GM18505 (cell line): ENCODE results near the gene FNTB.

Experiments used
- ATAC-seq: cut with Tn5 transposase; IDR thresholded peaks from one replicate; pipeline ENCODE4 v1.9.1; 2021; ENCODE audit not compliant: unreplicated experiment
- POLR2A ChIP-seq: IDR thresholded peaks from 4 replicates; pipeline ENCODE4 v1.6.1; 2011; ENCODE audit warnings: borderline replicate concordance; ENCODE audit not compliant: insufficient read depth, insufficient read length; ENCODE audit errors: extremely low read depth

FNTB gene

DNA sequence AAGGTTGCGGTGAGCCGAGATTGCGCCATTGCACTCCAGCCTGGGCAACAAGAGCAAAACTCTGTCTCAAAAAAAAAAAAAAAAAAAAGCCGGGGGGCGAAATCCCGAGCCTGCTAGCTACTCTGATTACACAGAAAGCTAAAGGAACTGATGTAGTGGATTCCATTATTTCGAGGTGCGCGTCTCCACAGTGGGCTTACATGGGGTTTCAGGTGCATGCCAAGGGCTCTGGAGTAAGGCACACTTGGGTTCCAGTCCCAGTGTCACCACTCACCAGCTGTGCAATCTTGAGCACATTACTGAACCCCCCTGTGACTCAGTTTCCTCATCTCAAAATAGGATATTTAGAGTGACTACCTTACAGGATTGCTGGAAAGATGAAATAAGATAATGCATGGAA, 12.9 kb upstream of the FNTB start:
- TF ChIP-seq POLR2A: no peak

DNA sequence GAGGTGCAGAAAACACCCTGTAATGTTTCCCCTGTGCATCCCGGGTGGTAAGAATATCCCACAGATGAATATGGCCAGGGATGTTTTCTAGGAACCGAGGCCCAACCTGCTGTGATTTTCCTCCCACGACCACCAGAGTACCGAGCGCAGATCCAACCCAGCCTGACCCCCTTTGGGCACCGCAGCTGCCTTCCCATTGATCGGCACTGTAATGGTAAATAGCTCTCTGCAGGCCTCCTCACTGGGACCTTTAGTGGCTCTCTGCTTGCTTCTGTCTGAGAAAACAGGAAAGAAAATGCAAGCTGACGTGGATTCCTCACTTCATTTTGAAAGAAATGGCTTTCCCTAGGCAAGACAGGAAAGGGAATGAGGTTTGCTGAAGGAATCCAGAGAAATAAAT, 12.1 kb upstream of the FNTB start:
- no peak for TF ChIP-seq POLR2A
- ATAC-seq: no peak

More for the DNA sequence above, 12.9 kb upstream of the FNTB start:
- ATAC-seq: no peak

DNA sequence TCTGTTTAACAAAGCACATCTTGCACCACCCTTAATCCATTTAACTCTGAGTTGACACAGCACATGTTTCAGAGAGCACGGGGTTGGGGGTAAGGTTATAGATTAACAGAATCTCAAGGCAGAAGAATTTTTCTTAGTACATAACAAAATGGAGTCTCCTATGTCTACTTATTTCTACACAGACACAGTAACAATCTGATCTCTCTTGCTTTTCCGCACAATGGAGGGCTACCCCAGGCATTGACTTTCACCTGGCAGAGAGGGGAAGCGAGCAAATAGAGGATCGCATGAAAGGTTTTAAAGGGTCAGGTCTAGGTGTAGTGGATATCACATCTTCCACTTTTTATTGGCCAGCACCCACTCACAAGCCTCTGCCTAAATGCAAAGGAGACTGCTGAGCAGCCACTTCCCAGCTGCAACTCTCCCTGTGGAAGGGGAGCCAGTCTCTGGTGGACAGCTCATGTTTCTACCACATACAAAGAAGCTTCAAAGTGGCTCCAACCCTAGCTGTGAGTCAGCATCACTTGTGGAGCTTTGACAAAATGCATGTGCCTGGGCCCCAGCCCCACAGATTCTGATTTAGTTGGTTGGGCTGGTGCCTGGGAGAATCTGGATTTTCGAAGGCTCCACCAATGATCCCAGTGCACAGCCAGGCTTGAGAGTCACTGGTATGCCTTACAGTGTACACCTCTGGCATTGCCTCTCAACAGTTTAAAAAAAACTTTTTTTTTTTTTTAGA, 7.2 kb upstream of the FNTB start:
- no peak for ATAC-seq
- no peak for TF ChIP-seq POLR2A

DNA sequence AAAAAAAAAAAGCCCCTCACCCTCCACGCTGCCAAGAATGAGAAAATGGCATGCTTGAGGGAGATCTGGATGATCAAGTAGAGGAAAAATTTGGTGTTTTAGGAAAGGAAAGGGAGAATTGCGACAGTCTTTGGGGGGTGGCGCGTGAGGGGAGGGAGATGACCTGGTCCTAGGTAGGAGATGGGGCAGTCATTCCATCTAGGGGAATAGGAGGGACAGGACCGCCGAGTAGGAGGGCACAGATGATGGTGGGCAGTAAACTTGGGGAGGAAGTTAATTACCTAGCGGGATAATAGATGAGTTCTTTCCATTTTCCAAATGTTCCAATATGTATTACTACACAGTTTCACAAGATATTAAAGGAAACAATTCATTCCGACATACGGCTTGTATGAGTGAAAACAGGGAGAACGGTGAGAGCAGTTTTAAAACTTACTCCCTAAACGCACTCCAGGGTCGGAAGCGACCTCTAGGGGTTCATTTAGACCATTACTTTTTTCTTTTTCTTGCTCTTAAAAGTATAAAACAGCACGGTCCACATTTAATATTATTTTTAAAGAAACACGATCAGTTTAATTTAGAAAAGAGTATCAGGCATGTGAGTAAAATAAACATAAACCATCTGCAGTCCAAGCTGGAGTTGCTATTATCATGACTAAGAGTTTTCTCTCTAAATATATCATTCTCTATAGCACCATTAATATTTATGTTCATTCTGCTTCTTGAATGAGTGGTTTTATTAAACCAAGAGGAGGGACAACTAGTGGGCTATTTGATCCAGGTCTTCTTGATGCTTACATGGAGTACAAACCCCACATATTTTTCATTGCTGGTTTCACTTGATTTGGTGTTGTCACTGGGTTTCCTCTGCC, 3.0 kb upstream of the FNTB start:
- no peak for ATAC-seq
- no peak for TF ChIP-seq POLR2A

DNA sequence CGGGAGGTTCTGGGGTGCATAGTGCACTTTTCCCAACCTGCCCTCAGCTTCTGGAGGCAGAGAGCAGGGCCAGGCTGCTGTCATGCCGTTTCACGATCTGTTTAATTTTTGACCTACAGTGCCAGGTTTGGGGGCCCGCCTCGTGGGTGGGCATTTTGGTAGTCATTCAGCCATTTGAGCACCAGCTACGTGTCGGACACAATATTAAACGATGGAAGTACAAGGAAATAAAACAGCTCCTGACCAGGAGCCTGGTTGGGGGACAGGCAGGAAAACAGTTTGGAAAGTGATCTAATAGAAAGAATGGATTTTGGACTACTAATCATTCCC, 708 bp downstream of the FNTB start:
- no peak for ATAC-seq
- TF ChIP-seq POLR2A: no peak

DNA sequence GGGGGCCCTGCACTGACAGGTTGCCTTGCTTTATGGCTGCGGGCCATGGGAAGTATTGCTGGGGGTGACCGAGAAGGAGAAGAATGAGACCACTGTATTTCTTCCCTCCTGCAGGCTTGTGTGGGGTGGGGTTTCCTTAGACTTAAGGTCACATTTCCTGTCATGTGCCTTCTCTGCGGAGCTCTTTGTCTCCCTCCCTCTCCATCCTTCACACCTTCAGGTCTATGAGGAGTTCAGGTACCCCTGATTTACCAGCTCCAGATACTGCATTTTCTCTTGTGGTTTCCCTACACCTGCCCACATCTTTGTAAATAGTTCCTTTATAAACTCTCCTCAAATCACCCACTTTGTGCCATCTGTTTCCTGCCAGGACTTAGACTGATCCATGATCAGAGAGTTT, 3.6 kb downstream of the FNTB start:
- ATAC-seq: no peak
- no peak for TF ChIP-seq POLR2A

DNA sequence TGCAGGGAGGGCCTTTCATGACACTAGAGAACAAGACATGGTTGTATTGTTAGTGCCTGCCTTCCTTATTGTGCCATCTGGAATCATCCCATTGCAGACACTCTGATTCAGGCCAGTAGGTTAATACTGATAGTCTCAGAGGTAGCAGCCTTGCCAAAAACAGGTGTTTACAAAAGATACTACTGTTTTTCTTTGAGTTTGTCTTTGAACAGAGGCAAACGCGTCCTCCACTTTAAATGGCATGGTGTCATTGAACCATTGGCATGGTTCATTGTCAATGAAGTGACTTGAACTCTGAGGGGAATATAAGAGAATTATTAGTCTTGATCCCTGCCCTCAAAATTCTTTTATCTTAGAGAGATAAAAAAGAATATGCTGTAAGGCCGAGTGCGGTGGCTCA, 4.2 kb downstream of the FNTB start:
- no peak for TF ChIP-seq POLR2A

DNA sequence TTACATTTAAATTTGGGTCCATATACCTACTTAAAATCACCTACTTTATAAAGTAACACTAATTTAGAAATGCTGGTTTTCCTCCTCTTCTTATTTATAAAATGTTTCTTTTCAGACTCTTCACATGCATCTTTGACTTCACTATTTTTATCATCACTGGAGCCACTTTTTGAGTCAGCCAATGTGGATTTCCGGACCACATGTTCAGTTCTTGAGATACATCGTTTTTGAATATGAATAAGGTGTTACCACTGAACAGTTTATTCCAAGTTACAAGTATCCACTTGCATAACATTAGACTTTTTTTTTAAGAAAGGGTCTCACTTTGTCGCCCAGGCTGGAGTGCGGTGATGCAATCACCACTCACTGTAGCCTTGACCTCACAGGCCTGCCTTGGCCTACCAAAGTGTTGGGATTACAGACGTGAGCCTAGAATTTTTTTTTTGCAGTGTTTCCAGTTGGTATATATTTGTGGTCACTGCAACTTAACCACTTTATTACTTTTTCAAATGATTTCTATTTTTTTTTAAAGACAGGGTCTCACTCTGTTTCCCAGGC, 5.7 kb downstream of the FNTB start:
- TF ChIP-seq POLR2A: no peak

More for the DNA sequence above, 4.2 kb downstream of the FNTB start:
- no peak for ATAC-seq

DNA sequence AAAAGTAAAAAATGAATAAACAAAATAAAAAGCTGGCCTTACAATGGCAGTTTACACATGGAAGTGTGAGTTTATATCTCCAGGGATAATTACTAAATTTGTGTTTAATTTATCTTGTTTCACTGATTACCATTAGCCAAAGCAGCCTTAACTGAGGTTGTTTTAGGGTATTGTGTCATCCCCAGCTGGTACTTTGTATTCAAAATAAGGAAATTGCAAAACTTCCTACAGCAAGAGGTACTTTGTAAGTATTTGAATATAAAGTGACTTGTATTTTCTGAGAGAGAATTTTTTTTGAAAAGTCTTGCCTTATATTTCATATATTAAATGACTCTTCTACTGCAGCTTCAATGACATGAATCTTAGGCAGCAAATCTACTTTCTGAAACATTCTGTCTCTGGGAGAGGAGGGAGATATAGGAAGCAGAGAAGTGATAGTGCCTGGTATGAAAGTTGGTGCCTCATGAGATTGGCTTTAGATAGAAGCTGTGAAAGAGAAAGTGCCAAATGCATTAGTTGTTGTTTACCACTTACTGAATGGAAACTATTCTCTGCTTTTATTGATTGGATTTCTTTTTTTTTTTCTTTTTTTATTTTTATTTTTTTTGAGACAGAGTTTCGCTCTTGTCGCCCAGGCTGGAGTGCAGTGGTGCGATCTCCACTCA, 6.7 kb downstream of the FNTB start:
- no peak for ATAC-seq

More for the DNA sequence above, 5.7 kb downstream of the FNTB start:
- no peak for ATAC-seq

DNA sequence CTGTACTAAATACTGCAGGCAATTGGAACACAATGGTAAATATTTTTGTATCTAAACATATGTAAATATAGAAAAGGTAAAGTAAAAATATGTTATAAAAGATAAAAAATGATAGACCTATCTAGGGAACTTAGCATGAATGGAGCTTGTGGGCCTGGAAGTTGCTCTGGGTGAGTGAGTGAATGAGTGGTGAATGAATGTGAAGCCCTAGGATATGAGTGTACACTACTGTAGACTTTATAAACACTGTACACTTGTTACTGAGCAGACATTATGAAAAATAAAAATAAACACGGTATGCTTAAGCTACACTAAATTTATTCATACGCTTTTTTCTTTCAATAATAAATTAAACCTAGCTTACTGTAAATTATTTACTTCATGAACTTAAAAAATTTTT, 7.8 kb downstream of the FNTB start:
- no peak for ATAC-seq
- no peak for TF ChIP-seq POLR2A

More for the DNA sequence above, 6.7 kb downstream of the FNTB start:
- no peak for TF ChIP-seq POLR2A

DNA sequence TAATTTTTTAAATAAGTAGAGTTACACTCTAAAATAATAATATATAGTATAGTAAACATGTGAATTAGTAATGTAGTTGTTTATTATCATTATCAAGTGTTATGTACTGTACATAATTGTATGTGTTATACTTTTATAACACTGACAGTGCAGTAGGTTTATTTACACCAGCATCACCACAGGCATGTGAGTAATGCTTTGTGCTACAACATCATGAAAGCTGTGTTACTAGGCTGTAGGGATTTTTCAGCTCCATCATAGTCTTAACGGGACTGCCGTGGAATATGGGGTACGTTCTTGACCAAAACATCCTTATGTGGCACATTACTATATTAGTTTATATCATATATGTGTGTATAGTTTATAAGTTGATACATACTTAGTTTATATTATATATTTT, 8.6 kb downstream of the FNTB start:
- no peak for TF ChIP-seq POLR2A
- no peak for ATAC-seq

DNA sequence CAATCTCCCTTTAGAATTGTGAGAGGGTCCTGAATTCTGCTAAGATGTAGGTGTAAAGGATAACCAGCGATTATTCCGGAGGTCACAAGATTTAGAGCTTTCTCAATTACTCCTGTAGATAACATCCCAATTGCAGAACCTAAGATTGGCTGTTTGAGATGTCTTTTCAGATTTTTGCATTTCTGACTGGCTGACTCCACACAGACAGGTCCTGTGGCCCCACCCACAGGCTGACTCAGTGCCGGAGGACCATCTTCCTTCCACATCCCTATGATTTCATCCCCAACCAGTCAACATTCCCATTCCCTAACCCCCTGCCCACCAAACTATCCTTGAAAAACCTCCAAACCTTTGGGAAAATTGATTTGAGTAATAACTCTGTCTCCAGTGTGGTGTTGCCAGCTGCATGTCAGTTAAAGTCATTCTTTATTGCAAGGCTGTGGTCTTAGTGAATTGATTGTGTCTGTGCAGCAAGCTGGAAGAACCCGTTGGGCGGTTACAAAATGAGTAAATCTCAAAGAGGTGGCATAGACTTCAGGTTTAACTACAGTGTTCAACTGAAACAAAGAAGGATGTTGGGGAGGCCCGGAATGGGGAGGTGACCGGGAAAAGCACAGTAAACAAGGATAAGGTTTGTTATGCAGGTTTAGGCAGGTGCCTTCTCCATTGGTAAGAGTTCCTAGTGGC, 10.6 kb downstream of the FNTB start:
- ATAC-seq: no peak
- TF ChIP-seq POLR2A: no peak

DNA sequence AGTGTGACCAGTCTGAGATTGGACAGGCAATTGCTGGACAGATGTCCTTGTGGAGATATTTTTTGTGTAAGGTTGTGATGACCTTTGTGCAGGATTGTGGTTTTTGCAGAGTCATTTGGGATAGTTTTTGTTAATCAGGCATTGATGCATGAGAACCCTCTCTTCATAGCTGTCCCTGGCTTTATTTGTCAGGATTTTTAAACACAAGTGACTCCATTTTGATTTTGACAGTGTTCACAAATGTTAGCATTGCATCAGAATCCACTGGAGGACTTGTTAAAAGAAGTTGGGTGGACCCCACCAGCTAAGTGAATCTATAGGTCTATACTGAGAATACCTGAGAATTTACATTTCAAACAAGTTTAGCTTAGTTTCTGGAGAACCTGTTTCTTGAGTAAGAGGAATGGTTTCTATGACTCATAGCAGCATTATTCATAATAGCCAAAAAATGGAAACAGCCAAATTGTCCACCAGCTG, 11.8 kb downstream of the FNTB start:
- ATAC-seq: no peak
- no peak for TF ChIP-seq POLR2A

DNA sequence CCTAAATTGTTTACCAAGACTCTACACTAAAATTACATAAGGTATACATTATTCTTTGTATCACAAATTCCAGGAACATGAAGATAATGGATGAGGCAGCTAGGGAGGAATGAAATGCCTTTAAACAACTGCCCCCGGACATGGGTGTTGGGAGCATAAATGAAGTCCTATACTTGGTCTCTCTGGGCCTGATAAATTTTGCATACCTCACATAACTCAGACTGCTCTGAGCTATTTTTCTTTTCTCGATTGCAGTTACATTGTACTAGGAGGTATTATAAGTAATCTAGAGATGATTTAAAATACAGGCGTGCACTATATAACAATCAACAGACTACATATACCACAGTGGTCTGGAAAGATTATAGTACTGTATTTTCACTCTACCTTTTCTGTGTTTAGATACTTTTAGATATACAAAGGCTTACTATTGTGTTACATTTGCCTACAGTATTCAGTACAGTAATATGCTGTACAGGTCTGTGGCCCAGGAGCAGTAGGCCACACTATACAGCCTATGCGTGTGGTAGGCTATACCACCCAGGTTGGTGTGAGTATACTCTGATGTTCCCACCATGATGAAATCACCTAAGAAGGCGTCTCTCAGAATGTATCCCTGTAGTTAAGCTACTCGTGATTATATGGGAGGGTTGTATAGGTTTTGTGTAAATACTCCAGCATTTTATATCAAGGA, 14.3 kb downstream of the FNTB start:
- TF ChIP-seq POLR2A: no peak
- ATAC-seq: no peak
